IPS-11a (cell line): ENCODE measurements around the gene EHMT2.
"Not testable (repeated sequence)": the region's sequence is repeated elsewhere in the genome, so short reads cannot be mapped to it uniquely, and the experiment has no call there.

Experiments used
- H3K4me3 ChIP-seq: one replicate; pipeline ENCODE4 v1.5.1; 2013; ENCODE audit warnings: low read depth, low read length, control low read depth

EHMT2 gene

GRCh38 chr6:31871046-31871659 lies 26.3 kb downstream of the EHMT2 start:
- H3K4me3 ChIP-seq, result no peak overlapping the region

DNA sequence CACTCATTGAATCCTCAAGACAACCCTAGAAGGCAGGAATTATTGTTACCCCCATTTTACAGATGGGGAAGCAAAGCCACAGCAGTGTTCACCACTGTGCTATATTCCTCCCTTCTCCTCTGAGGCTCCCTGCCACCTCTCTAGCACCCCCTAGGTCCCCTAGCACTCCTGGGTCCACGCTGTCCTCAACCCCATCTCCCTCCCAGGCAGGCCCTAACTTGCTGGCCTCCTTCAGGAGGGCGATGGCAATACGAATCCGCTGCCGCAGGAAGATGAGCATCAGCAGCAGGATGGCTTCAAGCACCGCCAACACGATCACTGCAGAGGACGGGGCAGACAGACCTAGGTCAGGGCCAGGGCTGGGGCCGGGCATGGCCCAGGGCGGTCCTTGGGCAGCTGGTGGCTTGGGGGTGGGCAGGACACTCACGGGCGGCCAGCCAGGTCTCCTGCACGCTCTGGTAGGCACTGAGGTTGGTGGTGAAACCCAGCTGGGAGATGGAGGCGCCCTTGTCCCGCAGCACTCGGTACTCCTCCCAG lies 27.0 kb downstream of the EHMT2 start:
- no peak overlapping the region for H3K4me3 ChIP-seq

GRCh38 chr6:31869343-31869742 lies 28.2 kb downstream of the EHMT2 start:
- H3K4me3 ChIP-seq, result no peak overlapping the region

- H3K4me3 ChIP-seq, result not testable (repeated sequence)
These were observed 28.9 kb downstream of the EHMT2 start for GRCh38 chr6:31868658-31868971.

GRCh38 chr6:31865205-31866118 lies 32.0 kb downstream of the EHMT2 start:
- no peak overlapping the region for H3K4me3 ChIP-seq

DNA sequence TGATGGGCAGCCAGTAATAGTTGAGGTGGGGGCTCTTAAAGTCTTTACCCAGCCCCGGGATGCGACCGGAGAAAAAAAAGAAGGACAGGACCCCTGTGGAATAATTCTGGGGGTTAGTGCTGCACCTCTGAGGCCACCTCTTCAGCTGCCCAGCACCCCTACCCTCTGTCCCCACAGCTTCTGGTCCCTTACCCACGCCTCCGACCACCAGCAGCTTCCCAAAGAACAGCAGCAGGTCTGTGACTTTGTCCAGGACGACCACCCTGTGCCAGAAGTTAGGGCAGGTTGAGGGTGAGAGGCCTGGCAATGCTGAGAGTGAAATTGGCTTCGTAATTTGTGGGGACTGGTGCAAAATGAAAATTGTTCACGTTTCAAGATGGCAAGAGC lies 32.7 kb downstream of the EHMT2 start:
- no peak overlapping the region for H3K4me3 ChIP-seq

- H3K4me3 ChIP-seq, result peak overlapping the region; percentile 72
These were observed 33.4 kb downstream of the EHMT2 start for GRCh38 chr6:31864123-31864562.

GRCh38 chr6:31862344-31863235 lies 34.9 kb downstream of the EHMT2 start, which contains the start of gene NEU1:
TSS of gene NEU1 (minus strand) at chr6:31862821. CDS start at chr6:31862776, 45 bp downstream.
- H3K4me3 ChIP-seq, result peak within 1 kb of the TSS; percentile 77

GRCh38 chr6:31861919-31862343 lies 35.6 kb downstream of the EHMT2 start:
- peak overlapping the region; percentile 77 for H3K4me3 ChIP-seq

DNA sequence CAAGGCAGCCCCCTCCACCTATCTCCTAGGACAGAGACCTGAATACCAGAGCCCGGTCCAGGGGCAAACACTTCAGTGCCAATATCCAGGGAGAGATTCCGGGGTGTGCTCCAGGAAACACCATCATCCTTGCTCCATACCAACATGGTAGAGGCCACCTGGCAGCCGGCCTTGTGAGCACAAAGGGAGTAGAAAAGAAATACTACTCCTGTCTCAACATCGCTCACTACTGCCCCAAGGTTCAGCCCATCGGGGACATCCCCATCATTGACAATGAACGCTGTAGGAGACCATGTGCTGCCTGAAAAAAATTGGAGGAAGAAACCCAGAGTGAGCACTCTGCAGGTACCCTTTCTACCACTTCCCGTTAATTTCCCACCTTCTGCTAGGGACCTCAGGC lies 36.3 kb downstream of the EHMT2 start:
- no peak overlapping the region for H3K4me3 ChIP-seq

DNA sequence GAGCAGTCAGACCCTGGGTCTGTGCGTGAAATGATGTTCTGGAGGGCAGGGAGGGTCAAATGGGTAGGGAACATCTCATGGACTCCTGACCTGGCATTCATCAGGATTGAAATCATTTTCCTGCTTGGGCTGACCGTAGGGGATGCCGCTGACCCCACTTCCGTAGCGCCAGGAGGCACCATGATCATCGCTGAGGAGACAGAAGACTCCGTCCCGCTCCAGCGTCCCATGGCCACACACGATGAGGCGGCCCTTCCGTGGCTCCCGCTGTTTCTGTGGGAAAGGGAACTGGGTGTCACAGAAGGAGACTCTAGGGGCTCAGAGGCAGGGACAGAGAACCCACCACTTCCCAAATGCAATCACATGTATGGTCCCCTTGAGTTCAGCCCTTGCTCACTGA lies 37.1 kb downstream of the EHMT2 start:
- no peak overlapping the region for H3K4me3 ChIP-seq

DNA sequence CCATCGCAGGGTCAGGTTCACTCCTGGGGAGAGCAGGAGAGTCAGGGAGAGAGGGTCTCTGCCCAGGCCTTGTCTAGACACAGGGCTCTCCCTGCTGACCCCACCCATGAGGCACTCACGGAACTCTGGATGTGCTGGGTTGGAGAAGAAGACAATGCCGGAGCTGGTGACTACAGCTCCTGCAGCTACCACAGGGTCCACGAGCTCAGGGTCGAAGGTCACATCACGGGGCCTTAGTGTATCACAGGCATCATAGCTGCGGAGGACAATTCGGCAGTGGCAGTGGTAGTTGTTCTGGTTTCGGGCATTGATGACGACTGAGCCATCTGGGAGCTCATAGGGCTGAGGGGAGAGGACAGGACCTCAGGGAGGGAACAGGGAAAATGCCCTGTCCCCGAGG lies 37.6 kb downstream of the EHMT2 start:
- no peak overlapping the region for H3K4me3 ChIP-seq

DNA sequence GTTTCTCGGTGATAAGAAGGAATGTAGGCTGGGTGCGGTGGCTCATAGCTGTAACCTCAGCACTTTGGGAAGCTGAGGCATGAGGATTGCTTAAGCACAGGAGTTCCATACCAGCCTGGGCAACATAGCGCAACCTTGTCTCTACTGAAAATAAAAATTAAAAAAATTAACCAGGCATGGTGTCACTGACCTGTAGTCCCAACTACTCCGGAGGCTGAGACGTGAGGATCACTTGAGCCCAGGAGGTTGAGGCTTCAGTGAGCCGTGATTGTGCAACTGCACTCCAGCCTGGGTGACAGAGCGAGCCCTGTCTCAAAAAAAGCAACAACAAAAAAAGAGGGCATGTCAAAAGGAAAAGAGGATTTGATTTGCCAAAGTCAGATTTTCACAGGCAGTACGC lies 38.8 kb downstream of the EHMT2 start:
- H3K4me3 ChIP-seq, result no peak overlapping the region

GRCh38 chr6:31857774-31858173 lies 39.7 kb downstream of the EHMT2 start:
- not testable (repeated sequence) for H3K4me3 ChIP-seq

GRCh38 chr6:31851980-31852718 lies 45.3 kb downstream of the EHMT2 start:
- not testable (repeated sequence) for H3K4me3 ChIP-seq

- no peak overlapping the region for H3K4me3 ChIP-seq
These were observed 46.0 kb downstream of the EHMT2 start for GRCh38 chr6:31851485-31851832.

- H3K4me3 ChIP-seq, result no peak overlapping the region
These were observed 46.6 kb downstream of the EHMT2 start for GRCh38 chr6:31850765-31851484.

DNA sequence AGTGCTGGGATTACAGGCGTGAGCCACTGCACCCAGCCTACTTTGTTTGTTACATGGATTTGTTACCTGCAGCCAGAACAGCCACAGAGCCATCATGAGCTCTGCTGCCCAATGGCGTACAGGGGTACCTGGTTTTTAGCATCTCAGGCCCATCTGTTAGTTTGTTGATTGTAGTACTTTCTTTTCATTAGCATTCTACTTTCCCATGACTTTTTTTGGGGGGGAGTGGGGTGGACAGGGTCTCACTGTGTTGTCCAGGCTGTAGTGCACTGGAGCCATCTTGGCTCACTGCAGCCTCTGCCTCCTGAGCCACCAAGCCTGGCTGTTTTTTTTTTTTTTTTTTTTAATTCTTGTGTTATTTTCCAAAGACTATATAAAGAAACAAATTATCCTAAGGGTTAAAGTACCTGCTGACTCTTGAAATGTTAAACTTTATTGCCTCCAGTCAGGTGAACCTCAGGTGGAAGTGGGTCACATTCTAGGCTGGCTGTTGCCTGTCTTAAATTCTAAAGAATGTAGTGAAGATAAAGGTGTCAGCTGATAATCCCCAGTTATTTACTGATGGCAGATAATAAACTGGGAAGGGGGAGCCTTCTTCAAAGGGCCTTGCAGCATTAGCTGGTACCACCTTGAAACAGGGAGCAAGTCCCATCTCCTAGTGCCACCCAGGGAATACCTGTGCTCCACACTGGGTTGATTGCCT lies 50.1 kb downstream of the EHMT2 start:
- H3K4me3 ChIP-seq, result no peak overlapping the region

- H3K4me3 ChIP-seq, result no peak overlapping the region
These were observed 53.0 kb downstream of the EHMT2 start for GRCh38 chr6:31844507-31844906.
